SK-N-MC (cell line): ENCODE measurements around the gene MYO1G.

Experiments used
- DNase-seq: peaks from one replicate; pipeline ENCODE4 v3.0.0-alpha.2; 2011; ENCODE audit warnings: low read depth, low spot score
- H3K27ac ChIP-seq: fragments of 200-600 bp; sonication (generic); 2 replicates; pipeline ENCODE4 v1.5.1; 2016; ENCODE audit warnings: mixed run types
- H3K36me3 ChIP-seq: fragments of 200-600 bp; sonication (generic); 2 replicates; pipeline ENCODE4 v1.6.1; 2017; ENCODE audit warnings: antibody characterized with exemption, low read length, mixed read lengths; ENCODE audit not compliant: insufficient read depth
- H3K4me3 ChIP-seq: fragments of 200-600 bp; sonication (generic); 2 replicates; pipeline ENCODE4 v1.5.1; 2016
- H3K9ac ChIP-seq: fragments of 200-600 bp; sonication (generic); 2 replicates; pipeline ENCODE4 v1.8.0; 2017; ENCODE audit warnings: mixed run types, mixed read lengths; ENCODE audit not compliant: insufficient read length
- H3K9me3 ChIP-seq: fragments of 200-600 bp; sonication (generic); 2 replicates; pipeline ENCODE4 v1.6.1; 2017; ENCODE audit warnings: low read depth, mild to moderate bottlenecking, antibody characterized with exemption, low read length, moderate library complexity, mixed read lengths
- EZH2 ChIP-seq: fragments of 200-600 bp; sonication (generic); IDR thresholded peaks from one replicate; pipeline ENCODE4 v1.6.1; 2017; ENCODE audit warnings: antibody characterized with exemption
- FOXP2 ChIP-seq: optimal IDR thresholded peaks from 2 replicates; pipeline ENCODE3; 2011; ENCODE audit warnings: mild to moderate bottlenecking, moderate library complexity; ENCODE audit not compliant: insufficient read depth; ENCODE audit errors: extremely low read length, control extremely low read depth
- POLR2AphosphoS5 ChIP-seq: IDR thresholded peaks from 2 replicates; pipeline ENCODE4 v1.6.1; 2012; ENCODE audit warnings: mild to moderate bottlenecking, low read depth, low read length, borderline replicate concordance

Gene MYO1G

DNA sequence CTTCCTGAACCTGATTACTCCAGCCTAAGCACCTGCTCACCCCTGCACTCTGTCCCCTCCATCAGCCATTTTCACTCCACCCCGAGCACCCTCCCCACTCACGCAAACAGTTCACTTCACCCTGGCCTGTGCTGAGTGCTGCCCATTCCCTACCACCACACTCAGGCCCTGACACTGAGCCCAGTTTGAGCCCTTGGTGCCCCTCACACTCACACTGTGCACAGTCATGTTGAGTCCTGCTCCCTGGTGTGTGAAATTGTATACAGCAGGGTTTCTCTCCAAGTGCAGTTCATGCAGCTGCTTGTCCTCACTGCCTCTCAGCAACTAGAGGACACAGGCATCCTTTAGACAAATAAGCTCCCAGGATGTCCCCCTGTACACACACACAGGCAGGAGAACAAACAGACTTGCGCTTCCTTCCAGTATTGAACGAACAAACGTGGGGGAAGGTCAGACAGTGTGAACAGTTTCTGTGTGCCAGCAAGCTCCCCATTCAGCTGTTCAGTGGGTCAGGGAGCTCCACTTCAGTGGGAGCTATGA, 6.8 kb downstream of the MYO1G start:
- H3K36me3 ChIP-seq = no peaks in the 10 kb centered on the region
- H3K27ac ChIP-seq = no peak overlapping the region
- TF ChIP-seq FOXP2 = no peak
- no peak for TF ChIP-seq EZH2
- TF ChIP-seq POLR2AphosphoS5 = no peak
- H3K4me3 ChIP-seq = no peak overlapping the region
- H3K9me3 ChIP-seq = no peaks in the 10 kb centered on the region
- no peak for DNase-seq
- no peak overlapping the region for H3K9ac ChIP-seq

DNA sequence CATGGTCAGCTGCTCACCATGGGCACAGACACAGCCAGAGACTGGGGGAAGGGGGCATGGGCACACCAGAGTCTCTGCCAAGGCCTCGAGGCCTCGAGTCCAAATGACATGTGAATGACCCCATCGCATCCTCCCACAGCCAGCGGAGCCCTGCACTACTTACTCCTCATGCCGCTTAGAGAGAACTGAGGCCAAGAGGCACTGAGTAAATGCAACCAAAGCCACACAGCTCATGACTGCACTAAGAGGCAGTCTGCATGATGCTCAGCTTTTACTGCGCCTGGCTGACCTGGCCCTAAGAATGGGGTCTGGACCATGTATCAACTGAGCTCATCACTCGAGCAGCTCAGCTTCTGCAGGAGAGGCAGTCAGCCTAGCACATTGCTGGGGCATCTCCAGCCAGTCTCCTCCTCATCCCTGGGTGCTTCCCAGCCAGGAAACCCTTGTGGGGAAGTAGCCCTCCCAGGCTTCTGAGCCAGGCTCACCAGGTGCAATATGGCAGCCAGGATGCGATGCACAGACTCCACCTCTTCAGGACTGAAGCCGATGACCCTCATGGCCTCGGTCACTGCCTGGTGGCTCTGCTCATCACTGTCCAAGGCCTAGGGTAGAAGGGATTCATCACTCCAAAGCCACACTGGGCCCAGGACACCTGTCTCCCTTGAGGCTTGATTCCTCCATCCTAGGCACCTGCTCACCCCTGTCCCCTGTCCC, 7.5 kb downstream of the MYO1G start:
- no peak overlapping the region for H3K27ac ChIP-seq

DNA sequence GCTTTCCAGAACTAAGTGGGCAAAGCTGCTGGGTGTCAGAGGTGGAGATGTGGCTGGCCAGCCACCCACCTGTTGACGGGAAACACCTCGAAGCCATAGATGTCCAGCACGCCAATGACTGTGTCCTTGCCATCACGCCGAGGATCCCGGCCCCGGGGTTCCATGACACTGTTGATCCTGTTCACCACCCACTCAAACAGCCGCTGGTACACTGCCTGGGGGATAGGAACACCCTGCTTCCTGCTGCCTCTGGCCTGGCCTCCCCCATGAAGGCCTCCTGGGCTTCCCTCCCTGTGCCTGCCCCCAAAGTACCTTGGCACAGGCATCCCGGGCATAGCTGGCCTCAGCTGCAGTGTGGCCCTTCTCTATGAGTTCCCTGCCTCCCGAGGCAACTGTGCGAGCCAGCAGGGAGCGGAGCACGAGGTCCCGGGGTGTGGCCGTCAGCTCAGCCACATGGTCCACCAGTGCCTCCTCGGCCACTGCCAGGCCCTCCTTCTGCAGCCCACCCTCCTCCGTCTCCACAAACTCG, 8.2 kb downstream of the MYO1G start:
- Histone ChIP-seq H3K27ac (no peak overlapping the region), H3K9me3 (no peaks in the 10 kb centered on the region), H3K9ac (no peak overlapping the region), H3K36me3 (no peaks in the 10 kb centered on the region), H3K4me3 (no peak overlapping the region)
- TF ChIP-seq FOXP2 = no peak
- TF ChIP-seq EZH2 = no peak
- no peak for TF ChIP-seq POLR2AphosphoS5
- DNase-seq = no peak

More for the DNA sequence above, 7.5 kb downstream of the MYO1G start:
- Histone ChIP-seq H3K9ac (no peak overlapping the region), H3K36me3 (no peaks in the 10 kb centered on the region), H3K9me3 (no peaks in the 10 kb centered on the region), H3K4me3 (no peak overlapping the region)
- DNase-seq = no peak
- TF ChIP-seq FOXP2 (no peak), POLR2AphosphoS5 (no peak), EZH2 (no peak)

DNA sequence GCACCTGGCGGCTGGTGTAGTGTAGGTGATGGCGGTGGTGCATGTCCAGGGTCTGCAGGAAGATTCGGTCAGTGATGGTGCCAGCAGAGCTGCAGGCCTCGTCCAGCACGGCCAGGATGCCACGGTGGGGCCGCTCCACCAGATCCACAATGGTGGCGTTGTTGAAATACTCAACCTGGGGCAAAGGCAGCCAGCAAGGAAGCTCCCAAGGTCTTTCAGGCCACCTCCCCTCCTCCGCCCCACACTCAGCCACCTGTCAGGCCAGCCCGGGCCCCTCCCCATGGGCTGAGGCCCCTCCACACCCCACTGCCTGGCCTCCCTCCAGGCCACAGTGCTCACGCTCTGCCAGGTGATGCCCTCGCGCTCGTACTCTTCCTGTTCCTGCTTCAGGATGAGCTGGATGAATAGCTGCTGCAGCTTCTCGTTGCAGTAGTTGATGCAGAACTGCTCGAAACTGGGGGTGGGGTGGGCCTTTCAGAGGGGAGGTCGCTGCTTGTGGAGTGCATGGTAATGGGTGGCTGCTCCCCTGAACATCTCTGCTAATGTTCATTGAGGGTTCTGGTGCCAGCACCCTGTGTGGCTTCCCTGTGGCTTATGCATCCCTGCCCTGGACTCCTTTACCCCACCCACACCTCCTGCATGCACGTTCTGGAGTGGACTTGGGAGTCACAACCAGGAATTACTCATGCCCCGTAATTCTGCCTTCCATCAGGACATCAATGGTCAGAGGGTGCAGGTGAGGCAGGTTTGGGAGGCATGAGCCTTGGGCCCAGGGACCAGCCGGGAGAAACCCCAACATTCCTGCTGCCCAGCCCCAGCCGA, 8.9 kb downstream of the MYO1G start:
- TF ChIP-seq FOXP2 = no peak
- TF ChIP-seq EZH2 = no peak
- TF ChIP-seq POLR2AphosphoS5 = no peak
- H3K36me3 ChIP-seq = no peaks in the 10 kb centered on the region
- no peak overlapping the region for H3K27ac ChIP-seq
- no peaks in the 10 kb centered on the region for H3K9me3 ChIP-seq
- DNase-seq = no peak
- no peak overlapping the region for H3K9ac ChIP-seq
- no peak overlapping the region for H3K4me3 ChIP-seq

DNA sequence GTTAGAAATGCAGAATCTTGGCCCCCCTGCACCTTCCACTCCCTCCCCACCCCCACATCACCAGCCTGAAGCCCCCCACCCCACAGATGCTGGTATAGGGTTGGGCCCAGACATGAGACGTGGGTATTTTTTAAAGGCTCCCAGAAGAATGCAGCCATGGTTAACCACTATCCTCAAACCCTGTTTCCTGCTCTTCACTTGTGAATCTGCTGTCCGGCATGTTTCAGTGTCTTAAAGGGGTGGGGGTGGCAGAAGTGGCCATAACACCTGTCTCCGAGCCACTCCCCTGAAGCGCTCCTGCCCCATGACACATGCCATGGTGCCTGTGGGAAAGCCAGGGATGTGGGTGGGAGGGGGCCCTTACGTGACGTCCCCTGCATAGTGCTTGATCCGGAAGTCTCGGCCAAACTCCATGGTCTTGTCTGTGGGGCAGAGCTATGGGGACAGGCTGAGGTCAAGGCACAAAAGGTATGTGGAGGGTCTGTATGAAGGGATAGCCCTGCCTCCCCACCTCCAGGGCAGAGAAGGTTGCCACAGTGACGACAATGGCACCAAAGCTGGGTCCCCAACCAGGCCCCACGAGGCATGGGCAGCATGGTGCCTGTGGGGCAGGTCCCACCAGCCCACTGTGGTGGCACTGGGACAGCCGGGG, 9.6 kb downstream of the MYO1G start:
- H3K27ac ChIP-seq = no peak overlapping the region
- H3K9me3 ChIP-seq = no peaks in the 10 kb centered on the region
- no peak for DNase-seq
- H3K9ac ChIP-seq = no peak overlapping the region
- H3K4me3 ChIP-seq = no peak overlapping the region
- no peaks in the 10 kb centered on the region for H3K36me3 ChIP-seq
- no peak for TF ChIP-seq FOXP2
- no peak for TF ChIP-seq POLR2AphosphoS5
- TF ChIP-seq EZH2 = no peak

DNA sequence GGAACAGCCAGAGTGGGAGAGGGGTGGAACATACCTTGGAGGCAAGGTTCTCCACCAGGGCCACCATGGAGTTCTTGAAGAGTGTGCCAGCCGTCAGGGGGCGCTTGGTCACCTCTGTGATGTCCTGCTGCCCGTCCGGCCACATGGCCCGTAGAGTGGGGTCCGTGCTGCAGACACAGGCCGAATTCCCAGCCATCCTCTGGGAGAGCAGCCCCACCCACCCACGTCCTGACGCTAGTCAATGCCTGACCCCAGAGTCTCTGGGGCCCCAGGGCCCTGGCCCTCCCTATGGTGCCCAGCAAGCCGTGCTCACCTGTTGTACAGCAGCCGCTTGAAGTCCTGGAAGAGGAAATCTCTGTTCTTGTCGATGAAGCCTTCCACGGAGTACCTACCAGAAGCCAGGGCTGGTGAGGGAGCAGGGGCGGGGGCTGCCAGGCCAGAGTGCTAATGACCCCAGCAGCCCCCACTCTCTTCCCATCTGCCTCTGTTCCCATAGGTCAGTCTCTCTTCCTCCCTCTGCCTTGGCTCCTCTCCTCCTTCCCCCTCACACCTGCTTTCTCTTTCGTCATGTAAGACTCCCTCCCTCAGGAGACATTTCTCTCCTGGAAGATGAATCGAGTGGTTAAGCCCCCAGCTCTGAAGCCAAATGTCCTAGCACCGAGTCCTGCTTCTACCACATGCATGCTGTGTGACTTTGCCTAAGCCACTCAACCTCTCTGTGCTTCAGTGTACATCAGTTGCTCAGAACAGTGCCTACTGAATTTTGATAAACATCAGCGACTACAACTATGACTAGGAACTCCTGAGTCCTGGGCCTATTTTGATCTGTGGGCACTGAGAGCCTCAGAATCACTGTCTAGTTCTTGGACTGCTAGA, 11.0 kb downstream of the MYO1G start:
- Histone ChIP-seq H3K9me3 (no peaks in the 10 kb centered on the region), H3K9ac (no peak overlapping the region), H3K36me3 (no peaks in the 10 kb centered on the region), H3K4me3 (no peak overlapping the region), H3K27ac (no peak overlapping the region)
- TF ChIP-seq POLR2AphosphoS5 = no peak
- no peak for TF ChIP-seq EZH2
- no peak for TF ChIP-seq FOXP2
- no peak for DNase-seq

DNA sequence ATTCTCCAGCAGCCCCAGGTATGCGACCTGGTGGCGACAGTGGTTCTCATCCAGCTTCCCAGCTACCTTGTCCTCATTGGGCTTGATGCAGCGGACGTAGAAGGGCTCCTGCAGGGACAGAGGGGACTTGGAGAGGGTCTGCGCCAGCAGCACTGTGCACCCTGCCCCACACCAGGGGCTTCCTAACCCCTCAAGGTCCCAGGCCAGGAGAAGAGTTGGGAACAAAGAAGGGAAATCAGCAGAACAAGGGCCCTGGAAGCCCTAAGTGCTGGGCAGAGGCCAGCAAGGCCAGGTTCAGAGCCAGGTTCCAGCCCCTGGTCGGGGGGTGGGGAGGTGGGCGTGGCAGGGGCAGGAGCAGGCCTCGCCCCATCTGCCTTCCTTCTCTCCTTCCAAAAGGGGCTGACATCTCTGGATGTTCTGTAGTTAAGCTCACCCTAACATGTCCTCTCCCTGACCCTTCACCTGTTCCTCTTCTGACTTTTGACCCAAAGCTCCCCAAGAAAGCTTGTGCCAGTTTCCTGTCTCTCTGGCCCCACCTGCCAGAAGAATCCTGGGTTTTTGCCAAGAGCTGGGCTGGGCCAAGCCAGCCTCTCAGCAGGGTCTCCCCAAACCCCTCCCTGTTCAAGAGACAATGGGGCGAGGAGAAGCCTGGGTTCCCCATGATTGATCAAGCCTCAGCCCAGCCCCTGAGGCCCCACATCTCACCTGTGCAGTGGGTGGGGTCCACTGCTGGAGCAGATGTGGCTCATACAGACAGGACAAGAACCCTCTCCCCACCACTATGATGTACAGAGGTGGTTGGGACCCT, 11.9 kb downstream of the MYO1G start:
- no peak overlapping the region for H3K27ac ChIP-seq
- DNase-seq = no peak
- no peak overlapping the region for H3K9ac ChIP-seq
- no peak overlapping the region for H3K4me3 ChIP-seq
- H3K36me3 ChIP-seq = no peaks in the 10 kb centered on the region
- no peaks in the 10 kb centered on the region for H3K9me3 ChIP-seq
- TF ChIP-seq EZH2 = no peak
- TF ChIP-seq FOXP2 = no peak
- no peak for TF ChIP-seq POLR2AphosphoS5
